ENCODE measurements around the gene TIMMDC1. TPM values are rescaled to one million over a fixed set of nuclear protein-coding genes. Genes with fewer than 3 reads are reported as not detected.

The TIMMDC1 gene
- total and polyA plus RNA-seq, 2 of the 4 experiments (the other 2 are of a cell fraction): 52.5 to 56.6 TPM

DNA sequence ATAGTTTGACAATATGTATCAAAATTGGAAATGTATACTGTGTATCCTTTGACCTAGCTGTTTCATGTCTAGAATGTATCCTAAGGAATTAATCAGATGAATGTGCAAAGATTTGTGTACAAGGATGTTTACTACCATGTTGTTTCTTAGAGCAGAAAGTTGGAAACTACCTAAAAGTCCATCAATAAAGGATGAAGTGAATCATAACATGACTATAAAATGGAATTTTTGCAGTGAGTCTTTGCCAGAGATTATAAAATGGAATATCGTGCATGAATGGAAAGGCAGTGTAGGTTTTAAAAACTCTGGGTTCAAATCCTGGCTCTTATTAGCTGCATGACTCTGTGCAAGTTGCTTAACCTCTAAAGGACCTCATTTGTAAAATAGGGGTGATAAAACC lies 15.2 kb upstream of the TIMMDC1 start:
- Histone ChIP-seq H3K4me1 (ENCODE audit: control insufficient read depth, insufficient read depth, low read length) (no peaks in the 10 kb centered on the region), H3K18ac (ENCODE audit: low read depth, low read length) (no peak overlapping the region), H3K14ac (replicated peaks; ENCODE audit: low read depth, low read length) (no peak overlapping the region), H2BK15ac (ENCODE audit: low read depth, low read length) (no peak overlapping the region), H2BK5ac (ENCODE audit: low read depth, low read length, poor library complexity, severe bottlenecking) (no peak overlapping the region), H2AK9ac (replicated peaks; ENCODE audit: low read depth, low read length, poor library complexity) (no peak overlapping the region), H3K27me3 (ENCODE audit: control insufficient read depth, insufficient read depth, low read length) (no peaks in the 10 kb centered on the region), H3K4me3 (ENCODE audit: insufficient read depth, low read depth, low read length) (no peak overlapping the region), H4K8ac (ENCODE audit: low read depth in 2 of 2, low read length in 2 of 2) (no peak overlapping the region), H2AK5ac (ENCODE audit: low read depth, low read length) (no peak overlapping the region), H3K23ac (ENCODE audit: low read depth, low read length) (no peak overlapping the region), H2BK20ac (ENCODE audit: low read depth, low read length) (no peak overlapping the region), H4K91ac (ENCODE audit: insufficient read depth, low read depth, low read length) (no peak overlapping the region), H3K27ac (ENCODE audit: insufficient read depth, low read length) (no peak overlapping the region), H3K4ac (ENCODE audit: low read depth, low read length) (no peak overlapping the region), H3K9me3 (ENCODE audit: control insufficient read depth, insufficient read depth, low read length) (no peaks in the 10 kb centered on the region), H3K9me1 (ENCODE audit: insufficient read depth, low read length) (no peaks in the 10 kb centered on the region), H2AFZ (replicated peaks; ENCODE audit: low read length, poor library complexity) (no peak overlapping the region), H3K79me1 (ENCODE audit: low read depth in 1 of 2, low read length in 2 of 2) (no peaks in the 10 kb centered on the region), H4K20me1 (ENCODE audit: insufficient read depth, low read length) (no peaks in the 10 kb centered on the region), H2BK120ac (ENCODE audit: low read depth, low read length) (no peak overlapping the region), H3K9ac (ENCODE audit: low read depth, low read length) (no peak overlapping the region), H3K4me2 (ENCODE audit: low read depth, low read length) (no peak overlapping the region), H3K36me3 (ENCODE audit: control insufficient read depth, insufficient read depth, low read length) (peaks cover 10% of the 10 kb centered on the region), H4K5ac (ENCODE audit: low read depth, low read length) (no peak overlapping the region), H3K56ac (ENCODE audit: extremely low read depth, insufficient read depth, low read length) (no peak overlapping the region)
- intact Hi-C loops (cut with micrococcal nuclease): no loop called here
- WGBS, 2 experiments (ENCODE audit: extremely low coverage in 2 of 2, insufficient read length in 1 of 2): no CpG with 5 or more reads among the region's 1 CpG
- in situ Hi-C loops (cut with MboI; ENCODE audit: low sequenced_read_pairs): no loop called here
- DNase-seq (no peak), ATAC-seq (ENCODE audit: low read depth) (no peak)
- BruUV-seq (replicated peaks): no TSS peak
- ChIA-PET CTCF (no interaction called here), POLR2A (ENCODE audit: unreplicated experiment) (no interaction called here)
- dilution Hi-C loops (cut with HindIII; ENCODE audit: low sequenced_read_pairs, unreplicated experiment): no loop called here
- TF ChIP-seq MAZ (IDR thresholded peaks at IDR 0.05; ENCODE audit: borderline replicate concordance, low read depth, low read length): no peak
- TF ChIP-seq POLR2A (IDR thresholded peaks at IDR 0.05; ENCODE audit: low read depth, low read length): no peak
- TF ChIP-seq, protein P1, sequence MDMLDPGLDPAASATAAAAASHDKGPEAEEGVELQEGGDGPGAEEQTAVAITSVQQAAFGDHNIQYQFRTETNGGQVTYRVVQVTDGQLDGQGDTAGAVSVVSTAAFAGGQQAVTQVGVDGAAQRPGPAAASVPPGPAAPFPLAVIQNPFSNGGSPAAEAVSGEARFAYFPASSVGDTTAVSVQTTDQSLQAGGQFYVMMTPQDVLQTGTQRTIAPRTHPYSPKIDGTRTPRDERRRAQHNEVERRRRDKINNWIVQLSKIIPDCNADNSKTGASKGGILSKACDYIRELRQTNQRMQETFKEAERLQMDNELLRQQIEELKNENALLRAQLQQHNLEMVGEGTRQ (IDR thresholded peaks at IDR 0.05; ENCODE audit: low read depth, low read length): no peak

All from IMR-90 (cell line).